H1 (cell line): ENCODE results near the gene EHD4.

ENCODE experiments used
- ATF3 ChIP-seq: IDR thresholded peaks from 2 replicates; pipeline ENCODE4 v1.6.1; 2011; ENCODE audit warnings: low read depth, mild to moderate bottlenecking, low read length; ENCODE audit not compliant: insufficient read depth
- CHD2 ChIP-seq: IDR thresholded peaks from 2 replicates; pipeline ENCODE4 v1.6.1; 2012; ENCODE audit warnings: low read length, improper control_type of control experiment
- CTCF ChIP-seq, 3 experiments: IDR thresholded peaks; 1 replicate in 2 of 3; 2 replicates in 1 of 3; pipeline versions ENCODE4 v1.5.1 to v1.6.1; 2011; ENCODE audit warnings: low read length in 3 of 3, mild to moderate bottlenecking in 3 of 3, inconsistent platforms in 2 of 3, low read depth in 1 of 3, moderate library complexity in 1 of 3; ENCODE audit not compliant: insufficient read depth in 1 of 3; ENCODE audit errors: control extremely low read depth in 1 of 3
- E2F6 ChIP-seq: IDR thresholded peaks from 2 replicates; pipeline ENCODE4 v1.6.1; 2012; ENCODE audit warnings: inconsistent platforms
- EZH2 ChIP-seq: fragments of 200-600 bp; sonication (generic); IDR thresholded peaks from 2 replicates; pipeline ENCODE4 v1.7.1; 2012; ENCODE audit warnings: low read depth, mild to moderate bottlenecking, moderate library complexity, low read length, inconsistent platforms; ENCODE audit not compliant: severe bottlenecking
- HDAC2 ChIP-seq, 2 experiments: fragments of 300-600 bp in 1 of 2; sonication (generic) in 1 of 2; IDR thresholded peaks; 2 replicates each; pipeline ENCODE4 v1.6.1; 2011 to 2012; ENCODE audit warnings: low read depth in 2 of 2, low read length in 2 of 2, mild to moderate bottlenecking in 2 of 2, moderate library complexity in 2 of 2, borderline replicate concordance in 1 of 2, inconsistent platforms in 1 of 2
- POLR2A ChIP-seq, 2 experiments: IDR thresholded peaks; 1 replicate in 1 of 2; 2 replicates in 1 of 2; pipeline ENCODE4 v1.6.1; 2011; ENCODE audit warnings: low read depth in 2 of 2, low read length in 2 of 2, mild to moderate bottlenecking in 2 of 2; ENCODE audit errors: control extremely low read depth in 1 of 2
- POLR2AphosphoS5 ChIP-seq: IDR thresholded peaks from 2 replicates; pipeline ENCODE4 v1.6.1; 2011; ENCODE audit warnings: low read depth, low read length
- RAD21 ChIP-seq, 2 experiments: IDR thresholded peaks in 1 of 2; conservative IDR thresholded peaks in 1 of 2; 2 replicates each; pipeline ENCODE4 v1.6.1; 2011; ENCODE audit warnings: low read depth in 2 of 2, low read length in 2 of 2, improper control_type of control experiment in 1 of 2, inconsistent platforms in 1 of 2, mild to moderate bottlenecking in 1 of 2, moderate library complexity in 1 of 2
- RBBP5 ChIP-seq: IDR thresholded peaks from 2 replicates; pipeline ENCODE4 v1.7.1; 2012; ENCODE audit warnings: low read depth, mild to moderate bottlenecking, inconsistent platforms, low read length, moderate library complexity, borderline replicate concordance
- RFX5 ChIP-seq: IDR thresholded peaks from 2 replicates; pipeline ENCODE4 v1.6.1; 2011; ENCODE audit warnings: low read depth, low read length, improper control_type of control experiment, borderline replicate concordance
- SIX5 ChIP-seq: IDR thresholded peaks from 2 replicates; pipeline ENCODE4 v1.6.1; 2011; ENCODE audit warnings: mild to moderate bottlenecking, low read depth, low read length
- SP1 ChIP-seq: IDR thresholded peaks from 2 replicates; pipeline ENCODE4 v1.6.1; 2011; ENCODE audit warnings: low read depth, low read length
- ZNF274 ChIP-seq: IDR thresholded peaks from 2 replicates; pipeline ENCODE4 v1.7.0; 2012; ENCODE audit warnings: low read length, borderline replicate concordance; ENCODE audit errors: extremely low read depth

GRCh38 chr15:41932511-41933289 lies 39.7 kb downstream of the EHD4 start:
- no peak for TF ChIP-seq POLR2A (IDR thresholded peaks at IDR 0.05; ENCODE audit: control extremely low read depth in 1 of 2, low read depth in 2 of 2, low read length in 2 of 2)
- TF ChIP-seq SP1: no peak
- TF ChIP-seq CHD2: no peak
- TF ChIP-seq EZH2: no peak
- TF ChIP-seq RBBP5: no peak
- no peak for TF ChIP-seq ATF3
- no peak for TF ChIP-seq E2F6
- TF ChIP-seq CTCF (IDR thresholded peaks at IDR 0.05; ENCODE audit: control extremely low read depth in 1 of 3, insufficient read depth in 1 of 3, low read depth in 1 of 3, low read length in 3 of 3): no peak
- no peak for TF ChIP-seq SIX5
- no peak for TF ChIP-seq ZNF274
- no peak for TF ChIP-seq HDAC2 (IDR thresholded peaks at IDR 0.05; ENCODE audit: borderline replicate concordance in 1 of 2, low read depth in 2 of 2, low read length in 2 of 2)
- TF ChIP-seq POLR2AphosphoS5: no peak
- no peak for TF ChIP-seq RFX5
- no peak for TF ChIP-seq RAD21 (IDR thresholded peaks at IDR 0.05 in 1 of 2, conservative IDR thresholded peaks at IDR 0.05 in 1 of 2; ENCODE audit: low read depth in 2 of 2, low read length in 2 of 2)
